Activated CD4-positive, alpha-beta T cell treated with anti-CD3 and anti-CD28 coated beads for 24 hours (primary cell): ENCODE results near the gene TREML2.
"Not testable (repeated sequence)": the region's sequence is repeated elsewhere in the genome, so short reads cannot be mapped to it uniquely, and the experiment has no call there.

Experiments
- DNase-seq, 2 donors: peaks; one replicate each; pipeline ENCODE4 v3.0.0-alpha.2; 2020; ENCODE audit warnings: low read depth in 2 of 2

The TREML2 gene

DNA sequence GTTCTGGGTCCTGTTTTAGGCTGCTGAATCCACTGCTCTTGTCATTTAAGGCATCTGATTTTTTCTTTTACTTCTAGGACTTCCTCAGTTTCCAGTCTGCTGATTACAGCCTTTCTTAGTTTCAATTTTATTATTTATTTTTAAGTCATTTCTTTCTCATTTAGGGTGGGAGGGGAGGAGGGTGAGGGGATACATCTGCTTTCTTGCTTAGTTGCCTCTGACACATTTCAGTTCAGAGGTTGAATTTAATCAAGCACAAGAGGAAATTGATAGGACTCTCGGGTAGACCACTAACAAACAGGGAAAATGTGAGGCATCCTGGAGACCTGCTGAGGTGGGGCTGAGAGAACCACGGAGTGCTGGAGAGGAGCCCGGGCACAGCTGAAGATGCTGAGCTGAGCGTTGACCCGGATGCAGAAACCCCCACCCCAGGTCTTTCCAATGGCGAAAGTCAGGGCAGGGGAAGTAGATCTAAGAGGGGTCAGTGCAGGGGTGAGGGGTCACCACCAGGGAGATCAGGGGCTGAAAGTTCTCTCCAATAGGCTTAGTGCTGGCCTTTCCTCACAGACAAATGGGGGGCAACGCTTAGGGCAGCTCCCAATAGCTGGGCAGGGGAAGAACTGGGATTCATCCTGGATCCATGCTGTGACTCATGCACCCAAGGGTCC is 7.6 kb upstream of the TREML2 start:
- no peak for DNase-seq

DNA sequence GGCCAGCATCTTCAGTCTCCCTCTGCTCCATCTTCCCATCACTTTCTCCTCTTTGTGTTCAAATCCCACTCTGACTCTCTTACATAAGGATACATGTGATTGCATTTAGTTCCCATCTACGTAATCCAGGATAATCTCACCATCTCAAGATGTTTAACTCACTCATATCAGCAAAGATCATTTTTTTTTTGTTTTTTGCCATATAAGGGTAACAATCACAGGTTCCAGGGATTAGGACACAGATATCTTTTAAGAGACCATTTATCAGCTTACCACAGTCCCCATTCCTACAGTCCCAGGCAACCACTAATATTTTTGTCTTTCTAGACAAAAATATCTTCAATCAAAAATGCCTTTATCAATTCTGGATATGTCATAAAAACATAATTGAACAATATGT is 3.2 kb upstream of the TREML2 start:
- DNase-seq = no peak

DNA sequence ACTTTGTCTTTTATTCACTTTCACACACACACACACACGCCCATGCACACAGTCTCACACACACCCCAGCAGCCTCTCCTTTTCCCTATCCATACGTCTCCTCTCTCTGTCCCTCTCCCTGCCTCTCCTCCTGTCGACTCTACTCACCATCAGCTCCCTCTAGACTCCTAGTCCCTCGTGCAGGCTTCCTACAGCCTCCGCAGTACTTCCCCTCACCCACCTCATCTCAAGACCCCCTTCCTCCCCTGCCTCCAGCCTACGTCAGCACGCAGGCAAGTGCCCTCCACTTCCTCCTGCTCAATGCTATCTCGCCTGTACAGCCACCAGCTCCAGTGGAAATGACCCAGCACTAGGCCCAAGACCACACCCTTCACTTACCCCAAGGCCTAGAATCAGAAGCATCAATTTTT is 820 bp upstream of the TREML2 start:
- DNase-seq = no peak

DNA sequence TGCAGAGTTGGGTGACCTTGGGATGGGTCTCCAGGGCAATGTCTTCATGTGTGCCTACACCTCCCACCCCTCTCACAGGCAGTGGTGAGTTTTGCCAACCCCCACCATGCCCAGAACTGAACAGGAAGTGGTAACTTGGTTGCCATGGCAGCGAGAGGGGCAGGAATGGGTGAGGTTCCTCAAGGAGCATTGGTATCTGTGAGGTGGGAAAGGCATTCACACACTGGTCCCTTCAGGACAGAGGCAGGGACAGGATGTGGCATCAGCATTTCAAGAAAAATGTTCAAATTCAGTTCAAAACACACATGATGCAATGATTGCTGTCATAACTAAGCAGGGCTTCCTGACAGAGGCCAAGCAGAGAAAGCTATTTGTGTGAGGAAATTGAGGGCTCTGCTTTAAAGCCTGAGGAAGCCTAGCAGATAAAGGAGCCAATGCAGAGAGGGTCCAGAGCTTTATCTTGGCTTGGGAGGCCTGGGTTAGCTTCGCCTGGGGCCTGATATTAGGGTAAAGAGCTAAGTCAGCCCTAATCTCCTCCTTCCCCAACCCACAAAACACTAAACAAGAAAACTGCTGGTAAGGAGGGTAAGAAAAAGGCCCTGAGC is 551 bp downstream of the TREML2 start:
- peak; percentile 19 to 23 for DNase-seq

DNA sequence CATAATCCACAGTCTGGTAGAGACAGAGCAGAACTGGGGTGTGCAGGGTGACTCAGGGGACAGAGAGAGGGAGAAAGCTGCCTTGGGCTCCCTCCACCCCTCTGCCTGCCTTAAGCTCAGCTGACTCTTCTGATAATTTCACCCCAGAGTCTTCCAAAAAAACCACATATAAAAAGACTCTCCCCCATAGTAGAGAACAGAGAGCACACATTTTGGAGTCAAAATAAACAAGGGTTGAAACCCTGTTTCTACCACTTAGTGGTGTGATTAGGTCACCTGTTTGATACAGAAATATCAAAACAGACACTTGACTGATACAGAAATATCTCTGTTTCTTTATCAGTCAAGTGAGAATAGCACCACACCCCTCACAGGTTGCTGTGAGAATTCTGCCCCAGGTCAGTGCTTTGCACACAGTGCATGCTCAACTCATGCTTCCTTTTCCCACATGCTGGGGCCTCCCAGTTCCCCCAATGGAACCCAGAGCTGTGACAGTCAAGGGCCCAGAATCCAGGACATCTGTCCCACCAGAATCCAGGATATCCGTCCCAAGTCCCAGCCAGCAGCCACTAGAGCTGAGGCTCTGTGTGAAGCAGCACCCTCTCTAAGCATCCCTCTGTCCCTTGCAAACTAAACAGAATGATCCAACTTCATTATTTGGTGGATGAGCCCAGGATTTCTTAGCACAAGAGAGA is 1.2 kb downstream of the TREML2 start:
- no peak for DNase-seq

DNA sequence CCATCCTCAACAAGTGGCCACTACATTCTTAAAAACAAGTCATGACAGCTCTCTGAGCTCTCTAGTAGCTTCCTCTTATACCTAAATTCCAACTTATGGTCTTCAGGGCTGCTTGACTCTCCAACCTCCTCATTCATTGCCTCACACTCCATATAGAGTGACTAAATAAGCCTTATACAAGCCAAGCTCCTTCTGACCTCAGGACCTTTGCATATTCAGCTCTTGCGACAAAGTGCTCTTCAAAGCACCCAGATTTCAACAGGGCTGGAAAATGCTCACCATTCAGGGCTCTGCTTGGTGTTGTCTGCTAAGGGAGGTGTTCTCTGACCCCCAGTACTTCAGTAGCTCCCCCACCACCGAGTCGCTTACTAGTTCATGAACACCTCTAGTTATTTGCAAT is 3.7 kb downstream of the TREML2 start:
- DNase-seq = no peak

DNA sequence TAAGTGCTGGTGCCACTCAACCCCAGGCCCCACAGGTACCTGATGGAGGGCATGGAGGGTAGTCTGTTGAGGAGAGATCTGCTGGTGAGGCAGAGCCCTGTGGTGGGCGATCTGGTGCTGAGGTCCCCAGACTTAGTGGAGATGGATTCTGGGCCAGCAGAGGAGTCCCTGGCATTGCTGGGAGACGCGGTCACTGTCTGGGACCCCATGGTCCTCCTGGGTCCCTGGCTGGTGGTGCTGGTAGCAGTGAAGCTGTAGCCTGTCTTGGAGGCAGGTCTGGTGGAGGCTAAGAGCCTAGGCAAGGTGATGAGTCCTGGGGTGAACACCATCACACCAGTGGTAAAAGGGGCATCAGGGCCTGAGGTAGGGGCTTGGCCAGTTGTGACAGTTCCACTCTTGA is 6.6 kb downstream of the TREML2 start:
- DNase-seq = no peak

DNA sequence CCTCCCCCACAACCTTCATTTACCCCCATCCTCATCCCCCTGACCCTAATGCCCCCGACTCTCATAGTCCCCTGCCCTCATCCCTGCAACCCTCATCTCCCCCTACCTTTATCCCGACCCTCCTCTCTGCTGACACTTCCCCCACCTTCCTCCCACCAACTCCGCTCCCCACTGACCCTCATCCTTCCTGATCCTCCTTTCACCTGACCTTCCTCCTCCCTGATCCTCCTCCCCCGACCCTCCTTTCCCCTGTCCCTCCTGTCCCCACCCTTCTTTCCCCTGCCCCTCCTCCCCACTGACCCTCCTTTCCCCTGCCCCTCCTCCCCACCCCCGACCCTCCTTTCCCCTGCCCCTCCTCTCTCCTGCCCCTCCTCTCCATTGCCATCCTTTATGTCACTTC is 7.1 kb downstream of the TREML2 start:
- no peak for DNase-seq

DNA sequence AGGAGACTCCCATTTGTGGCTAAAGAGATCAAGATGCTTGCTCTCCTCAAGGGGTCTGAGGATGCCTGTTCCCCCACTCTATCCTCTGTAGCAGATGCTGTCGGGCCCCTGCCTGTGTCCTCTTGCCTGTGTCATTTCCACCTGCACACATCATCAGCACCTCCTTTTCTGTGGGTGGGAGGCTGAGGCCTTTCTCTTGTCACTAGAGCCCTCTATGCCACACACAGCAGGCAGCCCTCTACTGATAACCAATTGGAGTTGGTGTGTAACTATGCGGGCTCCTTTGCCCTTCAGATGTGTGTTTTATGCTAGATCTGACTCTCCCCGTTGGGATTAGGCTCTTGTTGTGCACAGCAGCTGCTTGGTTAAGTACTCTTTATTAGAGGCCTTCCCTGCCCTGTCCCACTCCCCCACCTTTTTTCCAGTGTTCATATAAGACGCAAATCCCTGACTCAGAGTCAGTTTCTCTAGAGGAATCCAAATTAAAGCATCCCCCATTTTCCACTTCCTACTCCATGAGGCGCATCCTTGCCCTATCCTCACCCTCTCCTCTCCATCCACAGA is 7.7 kb downstream of the TREML2 start:
- no peak for DNase-seq

DNA sequence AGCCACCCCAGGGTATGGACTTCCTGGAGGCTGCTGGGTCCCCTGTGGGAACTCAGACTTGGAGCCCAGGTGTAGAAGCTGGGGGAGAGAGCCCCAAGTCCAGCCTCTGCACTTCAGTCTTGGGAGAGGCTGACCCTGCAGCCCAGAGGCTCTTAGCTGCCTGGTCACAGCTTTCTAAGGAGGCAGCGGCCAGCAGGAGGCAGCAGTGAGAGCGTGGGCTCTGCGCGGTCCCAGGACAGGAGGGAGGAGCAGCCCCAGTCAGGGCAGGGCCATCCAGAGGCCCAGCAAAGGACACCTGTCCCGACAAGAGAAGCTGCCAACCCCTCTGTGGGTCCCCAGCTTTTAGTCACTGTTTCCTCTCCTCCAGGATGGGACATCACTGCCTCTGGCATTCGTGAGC is 9.4 kb downstream of the TREML2 start:
- DNase-seq = peak; percentile 27 to 28

DNA sequence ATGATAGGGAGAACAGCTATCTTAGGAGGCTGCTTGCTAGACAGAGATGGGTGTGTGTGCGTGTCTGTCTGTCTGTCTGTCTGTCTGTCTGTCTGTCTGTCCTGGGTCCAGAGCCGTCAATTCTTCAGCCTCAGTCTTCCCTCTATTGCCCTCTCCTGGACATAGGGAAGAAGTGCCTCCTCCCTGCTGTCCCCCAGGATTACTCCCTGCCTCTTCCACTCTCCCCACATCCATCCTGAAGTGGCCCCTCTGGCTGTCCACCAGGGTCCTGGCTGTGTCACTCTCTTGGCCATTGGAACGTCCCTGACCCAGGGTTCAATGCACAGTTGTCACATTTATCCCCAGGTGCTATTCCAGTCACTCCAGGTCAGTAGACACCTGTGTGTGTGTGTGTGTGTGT is 10.2 kb downstream of the TREML2 start:
- no peak for DNase-seq

DNA sequence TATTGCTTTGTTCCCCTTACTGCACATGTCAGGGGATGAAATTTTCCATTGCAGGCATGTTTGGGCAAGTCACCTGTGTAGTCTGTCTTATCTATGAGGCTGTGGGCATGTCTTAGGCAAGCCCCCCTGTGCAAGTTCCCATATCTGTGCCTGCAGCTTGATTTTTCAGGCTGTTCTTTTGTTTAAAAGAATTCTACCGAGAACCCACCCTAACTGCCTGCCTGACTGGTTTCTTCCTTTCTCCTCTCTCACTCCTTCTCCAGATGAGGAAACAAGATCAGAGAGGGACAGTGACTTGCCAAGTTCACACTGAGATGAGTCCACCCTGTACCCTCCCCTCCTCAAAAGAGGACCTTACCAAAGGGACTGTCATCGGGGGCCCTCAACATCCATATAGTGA is 11.0 kb downstream of the TREML2 start:
- DNase-seq = no peak

DNA sequence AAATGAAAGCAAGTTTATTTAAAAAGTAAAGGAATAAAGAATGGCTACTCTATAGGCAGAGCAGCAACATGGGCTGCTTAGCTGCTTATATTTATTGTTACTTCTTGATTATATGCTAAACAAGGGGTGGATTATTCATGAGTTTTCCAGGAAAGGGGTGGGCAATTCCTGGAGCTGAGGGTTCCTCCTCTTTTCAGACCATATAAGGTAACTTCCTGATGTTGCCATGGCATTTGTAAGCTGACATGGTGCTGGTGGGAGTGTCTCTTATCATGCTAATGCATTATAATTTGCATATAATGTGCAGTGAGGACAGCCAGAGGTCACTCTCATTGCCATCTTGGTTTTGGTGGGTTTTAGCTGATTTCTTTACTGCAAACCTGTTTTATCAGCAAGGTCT is 11.9 kb downstream of the TREML2 start:
- DNase-seq = not testable (repeated sequence)

DNA sequence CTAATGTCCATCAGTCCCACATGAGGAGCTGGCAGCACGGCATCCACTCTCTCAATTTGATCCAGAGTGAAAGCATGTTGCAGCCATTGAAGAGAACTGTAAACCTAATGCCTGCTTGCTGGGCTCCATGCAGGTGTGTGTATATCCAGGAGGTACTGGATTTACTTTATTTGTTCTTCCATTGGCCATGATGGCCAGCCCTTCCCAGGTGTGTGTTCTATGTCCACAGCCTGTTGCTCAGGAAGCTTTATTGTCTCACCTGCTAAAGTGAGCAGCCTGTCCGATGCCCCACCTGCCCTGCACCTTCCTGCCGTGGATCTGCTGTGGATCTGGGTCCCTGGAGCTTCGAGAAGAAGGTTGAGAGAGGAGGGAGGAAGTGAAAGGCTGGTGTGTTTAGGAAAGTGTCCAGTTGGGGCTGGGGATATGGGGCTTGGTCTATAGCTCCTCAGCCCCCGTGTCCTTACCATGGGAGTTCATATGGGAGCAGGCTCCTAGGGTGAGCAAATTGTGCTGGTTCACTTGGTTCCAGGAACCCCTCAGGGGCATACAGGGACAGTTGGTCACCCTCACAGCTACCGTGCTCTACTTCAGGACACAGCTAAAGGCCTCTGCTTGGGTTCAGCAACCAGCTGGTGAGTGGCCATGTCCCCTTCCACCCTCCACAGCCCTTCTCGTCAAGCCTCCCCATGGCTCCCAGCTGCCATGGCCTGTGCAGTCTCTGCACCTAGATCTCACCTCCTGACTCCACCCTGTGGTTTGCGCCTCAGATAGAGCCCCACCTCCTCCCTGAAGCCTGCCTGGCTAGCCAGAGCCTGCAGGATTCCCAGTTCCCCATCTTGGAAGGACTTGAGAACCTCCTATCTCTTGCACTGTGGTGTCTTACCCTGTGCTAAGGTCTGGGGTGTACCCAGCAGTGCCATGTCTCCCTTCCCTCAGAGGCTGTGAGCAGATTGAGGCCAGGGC is 12.7 kb downstream of the TREML2 start:
- no peak for DNase-seq

DNA sequence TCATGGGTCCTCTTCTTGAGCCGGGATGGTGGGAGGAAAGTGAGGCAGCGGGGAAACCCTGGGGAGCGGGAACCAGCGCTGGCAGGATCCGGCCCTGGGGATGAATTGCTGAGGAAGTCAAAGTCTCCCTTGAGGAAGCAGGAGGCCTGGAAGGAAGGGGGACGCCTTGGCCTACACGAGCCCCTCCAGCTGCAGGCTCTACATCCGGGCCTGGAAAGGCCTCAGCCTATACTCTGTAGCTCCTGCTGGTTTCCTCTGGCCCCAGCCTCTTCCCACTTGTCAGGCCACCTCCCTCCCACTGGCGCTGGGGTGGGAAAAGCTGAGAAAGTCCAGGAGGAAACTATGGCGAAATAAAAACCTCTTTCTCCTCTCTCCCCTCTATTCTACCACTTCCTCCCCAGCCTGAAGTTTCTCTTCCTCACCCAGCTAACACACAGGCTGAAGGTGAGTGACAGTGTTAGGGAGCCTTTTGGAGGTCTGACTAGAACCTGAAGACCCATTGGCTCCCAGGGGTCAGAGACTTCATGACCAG is 14.9 kb downstream of the TREML2 start:
- DNase-seq = no peak

DNA sequence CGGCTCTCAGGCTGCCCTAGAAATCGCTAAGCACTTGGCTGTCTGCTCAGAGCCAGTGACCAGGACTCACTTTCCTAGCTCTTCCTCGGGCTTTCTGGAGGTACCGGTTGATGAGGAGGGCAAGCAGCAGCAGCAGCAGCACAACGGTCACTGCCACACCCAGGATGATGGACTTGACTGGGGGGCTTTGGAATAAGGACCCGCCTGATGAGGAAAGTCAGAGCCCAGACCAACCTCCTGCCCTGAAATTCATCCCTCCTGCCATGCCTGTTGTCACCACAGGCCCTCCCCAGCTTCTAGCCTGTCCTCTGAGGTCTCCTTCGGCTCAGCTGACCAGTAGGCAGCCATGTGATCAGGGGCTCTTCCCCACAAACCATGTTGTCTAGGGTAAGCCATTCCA is 16.2 kb downstream of the TREML2 start:
- no peak for DNase-seq

DNA sequence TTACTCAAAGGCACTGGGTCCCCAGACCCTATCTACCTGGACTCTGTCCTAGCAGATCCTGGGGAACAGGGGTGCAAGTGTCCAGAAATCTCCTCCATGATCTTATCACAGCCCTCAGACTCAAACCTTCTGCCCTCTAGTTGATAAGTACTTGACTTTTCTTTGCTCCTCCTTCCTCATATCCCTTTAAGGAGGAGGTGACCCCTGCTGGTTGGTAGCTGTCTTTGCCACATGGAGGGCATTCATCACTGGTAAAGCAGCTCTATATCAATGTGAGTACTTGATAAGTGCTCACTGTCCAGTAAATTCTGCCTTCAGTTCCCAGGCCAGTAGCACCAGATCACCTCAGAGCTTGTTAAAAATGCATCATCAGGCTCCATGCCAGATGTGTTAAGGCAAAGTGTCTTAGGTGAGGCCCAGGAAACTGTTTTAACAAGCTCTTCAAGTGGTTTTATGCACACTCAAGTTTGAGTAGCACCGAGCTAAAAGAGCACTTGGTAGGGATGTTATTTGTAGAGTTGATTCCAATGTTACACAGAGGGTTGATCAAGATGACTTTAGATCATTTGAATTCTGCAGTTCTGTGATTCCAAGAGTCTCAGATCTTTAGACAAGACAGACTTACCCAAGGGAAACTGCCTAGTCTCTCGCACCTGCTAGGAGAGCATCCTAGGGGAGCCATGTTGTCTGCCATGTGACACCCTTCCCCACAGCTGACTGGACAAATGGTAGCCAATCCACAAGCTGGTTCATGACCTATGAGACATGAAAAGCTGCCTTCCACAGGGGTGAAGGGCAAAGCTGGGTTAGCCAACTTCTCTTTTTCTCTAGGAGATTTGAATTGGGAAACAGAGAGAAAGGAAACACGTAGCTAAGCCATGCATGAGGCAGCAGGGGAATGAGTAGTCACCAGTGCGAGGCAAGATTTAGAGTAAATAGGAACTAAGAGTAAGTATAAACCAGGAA is 18.6 kb downstream of the TREML2 start:
- no peak for DNase-seq

DNA sequence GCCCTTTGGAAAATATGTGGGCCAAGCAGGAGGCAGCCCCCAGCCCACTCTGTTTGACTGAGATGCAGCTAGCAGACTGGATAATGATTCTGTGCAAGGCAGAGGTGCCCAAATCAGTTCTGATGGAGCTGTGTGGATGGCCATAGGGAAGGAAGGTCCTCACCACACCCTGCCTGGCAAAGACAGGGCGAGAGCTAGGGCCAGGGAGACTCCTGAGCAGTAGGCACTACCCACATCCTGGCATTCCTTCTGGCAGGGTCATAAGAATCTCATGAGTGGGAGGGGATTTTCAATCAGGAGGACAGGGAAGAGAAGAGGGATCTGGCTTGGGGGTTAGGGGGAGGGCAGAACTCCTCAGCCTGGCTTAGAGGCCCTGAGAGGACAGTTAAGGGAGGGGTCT is 19.4 kb downstream of the TREML2 start:
- DNase-seq = no peak

DNA sequence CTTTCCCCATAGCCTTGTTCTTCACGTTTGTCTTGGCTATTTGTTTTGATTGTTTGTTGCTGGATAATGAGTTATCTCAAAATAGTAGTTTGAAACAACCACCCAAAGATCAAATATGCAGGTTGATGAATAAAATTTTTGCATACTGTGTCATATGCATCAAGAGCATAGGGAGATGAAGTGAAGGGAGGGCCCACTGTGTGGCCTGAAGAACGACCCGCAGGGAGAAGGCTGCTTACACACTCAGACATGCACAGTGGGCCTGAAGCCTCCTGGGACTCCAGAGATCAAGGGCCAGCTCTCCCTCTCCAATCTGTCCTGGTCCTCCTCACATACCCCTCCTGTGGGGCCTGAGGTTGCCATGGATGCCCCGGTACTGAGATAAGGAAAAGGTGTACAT is 21.8 kb downstream of the TREML2 start:
- DNase-seq = no peak

DNA sequence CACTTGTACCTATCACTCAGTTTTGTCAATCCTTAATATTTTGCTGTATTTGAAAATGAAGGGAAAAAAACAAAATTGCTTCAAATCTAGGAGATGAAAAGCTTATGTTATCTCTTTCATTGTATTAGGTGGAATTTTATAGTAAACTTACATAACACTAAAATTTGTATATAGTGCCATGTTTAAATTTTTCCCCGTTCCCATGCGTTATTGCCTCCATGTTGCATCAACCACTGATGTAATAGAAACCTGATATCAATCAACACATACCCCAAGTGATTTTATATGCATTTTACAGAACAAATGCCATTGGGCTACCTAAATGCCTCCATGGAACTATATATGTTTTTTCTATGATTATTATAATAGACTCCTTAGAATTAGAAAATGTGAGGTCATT is 23.3 kb downstream of the TREML2 start:
- DNase-seq = no peak
